ENCODE measurements around the gene IPCEF1.

- TF ChIP-seq CTCF (IDR thresholded peaks at IDR 0.05) (no peak), POLR2AphosphoS5 (IDR thresholded peaks at IDR 0.05) (no peak), POLR2A (IDR thresholded peaks at IDR 0.05) (no peak)
These were observed 70.8 kb downstream of the IPCEF1 start for GRCh38 chr6:154285826-154286225.

All from suprapubic skin (tissue), 4 donors.